Measurements from ENCODE around the gene MED25.

MED25 gene

GRCh38 chr19:49775742-49776370, 42.2 kb upstream of the MED25 start:
- in situ Hi-C loops (cut with MboI; ENCODE audit: low sequenced_read_pairs, unreplicated experiment), result no loop called here
- DNase-seq (ENCODE audit: low spot score), result no peak
- TF ChIP-seq, protein P1, sequence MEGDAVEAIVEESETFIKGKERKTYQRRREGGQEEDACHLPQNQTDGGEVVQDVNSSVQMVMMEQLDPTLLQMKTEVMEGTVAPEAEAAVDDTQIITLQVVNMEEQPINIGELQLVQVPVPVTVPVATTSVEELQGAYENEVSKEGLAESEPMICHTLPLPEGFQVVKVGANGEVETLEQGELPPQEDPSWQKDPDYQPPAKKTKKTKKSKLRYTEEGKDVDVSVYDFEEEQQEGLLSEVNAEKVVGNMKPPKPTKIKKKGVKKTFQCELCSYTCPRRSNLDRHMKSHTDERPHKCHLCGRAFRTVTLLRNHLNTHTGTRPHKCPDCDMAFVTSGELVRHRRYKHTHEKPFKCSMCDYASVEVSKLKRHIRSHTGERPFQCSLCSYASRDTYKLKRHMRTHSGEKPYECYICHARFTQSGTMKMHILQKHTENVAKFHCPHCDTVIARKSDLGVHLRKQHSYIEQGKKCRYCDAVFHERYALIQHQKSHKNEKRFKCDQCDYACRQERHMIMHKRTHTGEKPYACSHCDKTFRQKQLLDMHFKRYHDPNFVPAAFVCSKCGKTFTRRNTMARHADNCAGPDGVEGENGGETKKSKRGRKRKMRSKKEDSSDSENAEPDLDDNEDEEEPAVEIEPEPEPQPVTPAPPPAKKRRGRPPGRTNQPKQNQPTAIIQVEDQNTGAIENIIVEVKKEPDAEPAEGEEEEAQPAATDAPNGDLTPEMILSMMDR (IDR thresholded peaks at IDR 0.05; ENCODE audit: borderline replicate concordance, control extremely low read depth, extremely low read depth, insufficient read depth, missing control alignments), result no peak

- DNase-seq (ENCODE audit: low spot score), result no peak
- TF ChIP-seq, protein P1 (IDR thresholded peaks at IDR 0.05; ENCODE audit: borderline replicate concordance, control extremely low read depth, extremely low read depth, insufficient read depth, missing control alignments), result no peak
- in situ Hi-C loops (cut with MboI; ENCODE audit: low sequenced_read_pairs, unreplicated experiment), result no loop called here
Measured at GRCh38 chr19:49776371-49776764, 41.7 kb upstream of the MED25 start.

DNA sequence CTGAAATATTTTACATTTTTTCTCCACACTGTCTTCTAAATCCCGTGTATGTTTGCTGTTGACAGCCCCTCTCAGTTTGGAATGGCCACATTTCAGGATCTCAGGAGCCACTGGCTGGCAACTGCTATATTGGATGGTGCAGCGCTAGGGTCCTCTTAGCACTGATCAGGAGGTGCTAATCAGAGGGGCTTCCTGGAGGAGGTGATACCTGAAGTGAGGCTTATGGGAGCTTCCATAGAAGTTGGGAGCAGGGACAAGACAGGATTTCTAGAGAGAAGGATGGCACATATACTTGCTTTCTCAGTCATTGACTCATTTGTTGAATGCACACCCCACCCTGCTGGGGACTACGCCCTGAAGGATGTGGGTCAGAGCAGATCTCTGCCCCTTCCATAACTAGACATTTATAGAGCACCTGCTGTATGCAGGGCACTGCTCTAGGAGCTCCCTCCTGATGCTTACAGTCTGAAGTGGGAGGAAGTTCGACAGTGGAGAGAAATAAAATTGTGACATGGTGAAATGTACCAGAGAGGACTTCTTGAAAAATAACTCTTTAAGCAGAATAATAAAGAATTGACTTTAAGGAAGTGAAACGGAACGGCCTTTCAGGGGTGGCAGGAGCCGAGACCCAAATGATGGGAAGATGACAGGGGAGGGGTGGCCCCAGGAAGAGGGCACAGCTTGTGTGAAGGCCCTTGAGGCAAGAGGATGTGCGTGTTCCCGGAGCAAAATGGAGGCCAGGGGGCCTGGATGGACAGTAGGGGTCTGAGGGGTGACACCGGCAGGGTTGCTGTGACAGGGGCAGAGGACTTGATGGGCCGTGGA, 38.1 kb upstream of the MED25 start:
- in situ Hi-C loops (cut with MboI; ENCODE audit: low sequenced_read_pairs, unreplicated experiment), result no loop called here

GRCh38 chr19:49780861-49781260, 37.2 kb upstream of the MED25 start:
- TF ChIP-seq, protein P1 (IDR thresholded peaks at IDR 0.05; ENCODE audit: borderline replicate concordance, control extremely low read depth, extremely low read depth, insufficient read depth, missing control alignments), result no peak
- DNase-seq (ENCODE audit: low spot score), result no peak
- in situ Hi-C loops (cut with MboI; ENCODE audit: low sequenced_read_pairs, unreplicated experiment), result no loop called here

More for the DNA sequence above, 38.1 kb upstream of the MED25 start:
- TF ChIP-seq, protein P1 (IDR thresholded peaks at IDR 0.05; ENCODE audit: borderline replicate concordance, control extremely low read depth, extremely low read depth, insufficient read depth, missing control alignments), result no peak
- DNase-seq (ENCODE audit: low spot score), result no peak

- DNase-seq (ENCODE audit: low spot score), result no peak
- in situ Hi-C loops (cut with MboI; ENCODE audit: low sequenced_read_pairs, unreplicated experiment), result no loop called here
- TF ChIP-seq, protein P1 (IDR thresholded peaks at IDR 0.05; ENCODE audit: borderline replicate concordance, control extremely low read depth, extremely low read depth, insufficient read depth, missing control alignments), result no peak
Measured at GRCh38 chr19:49781394-49781793, 36.7 kb upstream of the MED25 start.

- in situ Hi-C loops (cut with MboI; ENCODE audit: low sequenced_read_pairs, unreplicated experiment), result no loop called here
- DNase-seq (ENCODE audit: low spot score), result no peak
- TF ChIP-seq, protein P1 (IDR thresholded peaks at IDR 0.05; ENCODE audit: borderline replicate concordance, control extremely low read depth, extremely low read depth, insufficient read depth, missing control alignments), result no peak
Measured at GRCh38 chr19:49782515-49782914, 35.6 kb upstream of the MED25 start.
